Neutrophil (primary cell): ENCODE results near the gene ZNF670.

Experiments used
- H3K27ac ChIP-seq: fragments of 200-600 bp; sonication (generic); 2 replicates; pipeline ENCODE4 v1.5.1; 2016; ENCODE audit warnings: mild to moderate bottlenecking, moderate library complexity
- H3K27me3 ChIP-seq: fragments of 200-600 bp; sonication (generic); 2 replicates; pipeline ENCODE4 v1.6.0; 2016; ENCODE audit warnings: mild to moderate bottlenecking
- H3K36me3 ChIP-seq: fragments of 200-600 bp; sonication (generic); 2 replicates; pipeline ENCODE4 v1.5.1; 2017
- H3K4me1 ChIP-seq, 2 experiments: fragments of 200-600 bp in 1 of 2; sonication (generic) in 1 of 2; 1 replicate in 1 of 2; 2 replicates in 1 of 2; pipeline versions ENCODE4 v1.5.1 to v1.6.1; 2013 to 2016; ENCODE audit warnings: low read depth in 1 of 2, low read length in 1 of 2, mild to moderate bottlenecking in 1 of 2, moderate library complexity in 1 of 2; ENCODE audit not compliant: control insufficient read depth in 1 of 2, insufficient read depth in 1 of 2
- H3K4me3 ChIP-seq, 2 experiments: fragments of 200-600 bp in 1 of 2; sonication (generic) in 1 of 2; 1 replicate in 1 of 2; 2 replicates in 1 of 2; pipeline ENCODE4 v1.5.1; 2013 to 2016; ENCODE audit warnings: low read depth in 1 of 2, low read length in 1 of 2, mild to moderate bottlenecking in 1 of 2, moderate library complexity in 1 of 2
- H3K9me3 ChIP-seq: fragments of 200-600 bp; sonication (generic); 2 replicates; pipeline ENCODE4 v1.5.1; 2016
- CTCF ChIP-seq: fragments of 200-600 bp; sonication (generic); IDR thresholded peaks from 2 replicates; pipeline ENCODE4 v1.5.1; 2016; ENCODE audit warnings: antibody characterized with exemption

ZNF670 gene

GRCh38 chr1:247060771-247061170 lies 17.8 kb downstream of the ZNF670 start:
- H3K36me3 ChIP-seq: no peaks in the 10 kb centered on the region
- no peaks in the 10 kb centered on the region for H3K27me3 ChIP-seq
- no peak for TF ChIP-seq CTCF
- no peaks in the 10 kb centered on the region for H3K4me1 ChIP-seq
- no peak overlapping the region for H3K27ac ChIP-seq
- H3K4me3 ChIP-seq: no peak overlapping the region
- H3K9me3 ChIP-seq: peaks cover 20% of the 10 kb centered on the region

- no peak for TF ChIP-seq CTCF
- no peaks in the 10 kb centered on the region for H3K27me3 ChIP-seq
- no peak overlapping the region for H3K4me3 ChIP-seq
- peaks cover 18% of the 10 kb centered on the region for H3K9me3 ChIP-seq
- H3K36me3 ChIP-seq: no peaks in the 10 kb centered on the region
- no peak overlapping the region for H3K27ac ChIP-seq
- no peaks in the 10 kb centered on the region for H3K4me1 ChIP-seq
Observed at GRCh38 chr1:247056071-247056470, 22.5 kb downstream of the ZNF670 start.

- Histone ChIP-seq H3K4me3 (no peak overlapping the region), H3K27me3 (no peaks in the 10 kb centered on the region)
- no peak for TF ChIP-seq CTCF
Observed at GRCh38 chr1:247054992-247055415, 23.6 kb downstream of the ZNF670 start.

GRCh38 chr1:247047702-247048101 lies 30.9 kb downstream of the ZNF670 start:
- H3K27ac ChIP-seq: no peak overlapping the region
- H3K4me1 ChIP-seq: no peaks in the 10 kb centered on the region
- H3K9me3 ChIP-seq: peaks cover 22% of the 10 kb centered on the region
- no peaks in the 10 kb centered on the region for H3K27me3 ChIP-seq
- TF ChIP-seq CTCF: no peak
- H3K4me3 ChIP-seq: no peak overlapping the region
- no peaks in the 10 kb centered on the region for H3K36me3 ChIP-seq

More at GRCh38 chr1:247054992-247055415, 23.6 kb downstream of the ZNF670 start:
- Histone ChIP-seq H3K36me3 (no peaks in the 10 kb centered on the region), H3K4me1 (no peaks in the 10 kb centered on the region), H3K27ac (no peak overlapping the region), H3K9me3 (peaks cover 18% of the 10 kb centered on the region)

- H3K4me3 ChIP-seq: no peak overlapping the region
- H3K27me3 ChIP-seq: no peaks in the 10 kb centered on the region
- H3K9me3 ChIP-seq: peaks cover 21% of the 10 kb centered on the region
- no peaks in the 10 kb centered on the region for H3K4me1 ChIP-seq
- no peaks in the 10 kb centered on the region for H3K36me3 ChIP-seq
- no peak overlapping the region for H3K27ac ChIP-seq
- no peak for TF ChIP-seq CTCF
Observed at GRCh38 chr1:247047260-247047659, 31.4 kb downstream of the ZNF670 start.

- TF ChIP-seq CTCF: no peak
- peaks cover 25% of the 10 kb centered on the region for H3K9me3 ChIP-seq
- H3K4me1 ChIP-seq: no peaks in the 10 kb centered on the region
- H3K4me3 ChIP-seq: no peak overlapping the region
- H3K27ac ChIP-seq: no peak overlapping the region
- H3K36me3 ChIP-seq: no peaks in the 10 kb centered on the region
- no peaks in the 10 kb centered on the region for H3K27me3 ChIP-seq
Observed at GRCh38 chr1:247043406-247043805, 35.2 kb downstream of the ZNF670 start.
